ENCODE measurements around the gene ST6GAL1.
A peak's percentile ranks its signal among the peaks of the same experiment; 100 is the strongest.
"Not testable (repeated sequence)": the region's sequence is repeated elsewhere in the genome, so short reads cannot be mapped to it uniquely, and the experiment has no call there.

The ST6GAL1 gene

GRCh38 chr3:187017511-187018230 is 87.3 kb downstream of the ST6GAL1 start:
- Mint-ChIP-seq H3K9me3 (no peaks in the 10 kb centered on the region), H3K4me1 (peaks cover 3% of the 10 kb centered on the region), H3K27ac (peak overlapping the region in 2 of 3 experiments; percentile 83), H3K27me3 (ENCODE audit: low read depth) (no peaks in the 10 kb centered on the region), H3K4me3 (no peak overlapping the region), H3K36me3 (ENCODE audit: low read depth) (peaks cover 34% of the 10 kb centered on the region)
- no peak for TF ChIP-seq CTCF (IDR thresholded peaks at IDR 0.05; ENCODE audit: unreplicated experiment in 3 of 3)

GRCh38 chr3:187019542-187020072 is 89.3 kb downstream of the ST6GAL1 start:
- H3K4me3 Mint-ChIP-seq = no peak overlapping the region
- peaks cover 35% of the 10 kb centered on the region for H3K36me3 Mint-ChIP-seq (ENCODE audit: low read depth)
- H3K27ac Mint-ChIP-seq = peak overlapping the region in 1 of 3 experiments; percentile 1
- no peaks in the 10 kb centered on the region for H3K9me3 Mint-ChIP-seq
- H3K4me1 Mint-ChIP-seq = peaks cover 3% of the 10 kb centered on the region
- no peak for TF ChIP-seq CTCF (IDR thresholded peaks at IDR 0.05; ENCODE audit: unreplicated experiment in 3 of 3)
- H3K27me3 Mint-ChIP-seq (ENCODE audit: low read depth) = no peaks in the 10 kb centered on the region

- Mint-ChIP-seq H3K9me3 (no peaks in the 10 kb centered on the region), H3K4me3 (no peak overlapping the region), H3K27ac (no peak overlapping the region), H3K4me1 (peaks cover 4% of the 10 kb centered on the region), H3K27me3 (ENCODE audit: low read depth) (no peaks in the 10 kb centered on the region), H3K36me3 (ENCODE audit: low read depth) (peaks cover 32% of the 10 kb centered on the region)
- no peak for TF ChIP-seq CTCF (IDR thresholded peaks at IDR 0.05; ENCODE audit: unreplicated experiment in 3 of 3)
Observed at GRCh38 chr3:187020376-187020775, 90.0 kb downstream of the ST6GAL1 start.

- no peaks in the 10 kb centered on the region for H3K27me3 Mint-ChIP-seq (ENCODE audit: low read depth)
- no peak overlapping the region for H3K27ac Mint-ChIP-seq
- TF ChIP-seq CTCF (IDR thresholded peaks at IDR 0.05; ENCODE audit: unreplicated experiment in 3 of 3) = no peak
- no peak overlapping the region for H3K4me3 Mint-ChIP-seq
- H3K9me3 Mint-ChIP-seq = no peaks in the 10 kb centered on the region
- H3K36me3 Mint-ChIP-seq (ENCODE audit: low read depth) = peaks cover 25% of the 10 kb centered on the region
- peaks cover 4% of the 10 kb centered on the region for H3K4me1 Mint-ChIP-seq
Observed at GRCh38 chr3:187021748-187022402, 91.5 kb downstream of the ST6GAL1 start.

GRCh38 chr3:187022403-187023029 is 92.2 kb downstream of the ST6GAL1 start:
- no peak for TF ChIP-seq CTCF (IDR thresholded peaks at IDR 0.05; ENCODE audit: unreplicated experiment in 3 of 3)
- H3K27ac Mint-ChIP-seq = no peak overlapping the region
- H3K4me3 Mint-ChIP-seq = no peak overlapping the region
- peaks cover 24% of the 10 kb centered on the region for H3K36me3 Mint-ChIP-seq (ENCODE audit: low read depth)
- peaks cover 4% of the 10 kb centered on the region for H3K4me1 Mint-ChIP-seq
- H3K9me3 Mint-ChIP-seq = no peaks in the 10 kb centered on the region
- no peaks in the 10 kb centered on the region for H3K27me3 Mint-ChIP-seq (ENCODE audit: low read depth)

GRCh38 chr3:187023340-187023739 is 93.0 kb downstream of the ST6GAL1 start:
- H3K36me3 Mint-ChIP-seq (ENCODE audit: low read depth) = peaks cover 21% of the 10 kb centered on the region
- not testable (repeated sequence) for H3K4me3 Mint-ChIP-seq; H3K27ac Mint-ChIP-seq; H3K4me1 Mint-ChIP-seq; H3K27me3 Mint-ChIP-seq (ENCODE audit: low read depth); H3K9me3 Mint-ChIP-seq

Measured in nephron (organoid).